ENCODE results near the gene MAB21L4.

The MAB21L4 gene

GRCh38 chr2:240925191-240925567, 29.2 kb upstream of the MAB21L4 start:
- DNase-seq (ENCODE audit: low read depth in 2 of 2) = no peak

- DNase-seq (ENCODE audit: low read depth in 2 of 2) = no peak
Observed at GRCh38 chr2:240922982-240923537, 27.1 kb upstream of the MAB21L4 start.

- DNase-seq (ENCODE audit: low read depth in 2 of 2) = no peak
Observed at GRCh38 chr2:240922245-240922981, 26.5 kb upstream of the MAB21L4 start.

- no peak for DNase-seq (ENCODE audit: low read depth in 2 of 2)
Observed at GRCh38 chr2:240921995-240922244, 26.0 kb upstream of the MAB21L4 start.

- DNase-seq (ENCODE audit: low read depth in 2 of 2) = no peak
Observed at GRCh38 chr2:240921311-240921994, 25.5 kb upstream of the MAB21L4 start.

GRCh38 chr2:240920783-240921231, 24.9 kb upstream of the MAB21L4 start:
- no peak for DNase-seq (ENCODE audit: low read depth in 2 of 2)

- DNase-seq (ENCODE audit: low read depth in 2 of 2) = no peak
Observed at GRCh38 chr2:240919786-240920782, 24.1 kb upstream of the MAB21L4 start.

GRCh38 chr2:240919161-240919781, 23.3 kb upstream of the MAB21L4 start:
- DNase-seq (ENCODE audit: low read depth in 2 of 2) = no peak

GRCh38 chr2:240918258-240919091, 22.5 kb upstream of the MAB21L4 start:
- DNase-seq (ENCODE audit: low read depth in 2 of 2) = no peak

- DNase-seq (ENCODE audit: low read depth in 2 of 2) = no peak
Observed at GRCh38 chr2:240917684-240918257, 21.8 kb upstream of the MAB21L4 start.

- no peak for DNase-seq (ENCODE audit: low read depth in 2 of 2)
Observed at GRCh38 chr2:240917009-240917683, 21.2 kb upstream of the MAB21L4 start.

- no peak for DNase-seq (ENCODE audit: low read depth in 2 of 2)
Observed at GRCh38 chr2:240916571-240917008, 20.6 kb upstream of the MAB21L4 start.

GRCh38 chr2:240915526-240916341, 19.8 kb upstream of the MAB21L4 start:
- no peak for DNase-seq (ENCODE audit: low read depth in 2 of 2)

- DNase-seq (ENCODE audit: low read depth in 2 of 2) = no peak
Observed at GRCh38 chr2:240914645-240915525, 18.9 kb upstream of the MAB21L4 start.

- DNase-seq (ENCODE audit: low read depth in 2 of 2) = peak; percentile 28 to 57
Observed at GRCh38 chr2:240913810-240914644, 18.1 kb upstream of the MAB21L4 start.

GRCh38 chr2:240912878-240913809, 17.2 kb upstream of the MAB21L4 start:
- DNase-seq (ENCODE audit: low read depth in 2 of 2) = no peak

All from stimulated activated CD4-positive, alpha-beta T cell treated with anti-CD3 and anti-CD28 coated beads, Interleukin-15, amount 100 ng/mL, for 48 hours (primary cell).